IMR-90 (cell line): ENCODE data around the gene LENEP. TPM values are rescaled to one million over a fixed set of nuclear protein-coding genes. Genes with fewer than 3 reads are reported as not detected.

Experiments
- ATAC-seq: fragments of 200-7000 bp; cut with Tn5 transposase; 2 replicates; pipeline ENCODE4 v1.9.1; 2020; ENCODE audit warnings: low read depth, mild to moderate bottlenecking, moderate library complexity
- BruUV-seq: library from RNA; stranded (reverse); fragments of 400-500 nt; replicated peaks from 2 replicates; lab custom pipeline; 2021; lab: Mats Ljungman, UMichigan
- CTCF ChIA-PET: fragments of 300-600 bp; formaldehyde crosslinking; extraction: SDS; loops from one replicate; lab custom pipeline; 2021; ENCODE audit warnings: antibody characterized with exemption; lab: Yijun Ruan, JAX
- POLR2A ChIA-PET: fragments of 300-600 bp; sonication (Branson Sonifier 250); formaldehyde crosslinking; loops from one replicate; lab custom pipeline; 2022; ENCODE audit warnings: antibody characterized with exemption; ENCODE audit not compliant: unreplicated experiment; lab: Charles Lee
- DNase-seq: peaks from one replicate; pipeline ENCODE4 v3.0.0; 2013
- H2AFZ ChIP-seq: replicated peaks from 2 replicates; pipeline ENCODE3; 2013; ENCODE audit warnings: low read length, mild to moderate bottlenecking; ENCODE audit not compliant: poor library complexity
- H2AK5ac ChIP-seq: 2 replicates; pipeline ENCODE4 v1.6.1; 2013; ENCODE audit warnings: low read depth, low read length, inconsistent platforms
- H2AK9ac ChIP-seq: replicated peaks from 2 replicates; pipeline ENCODE3; 2013; ENCODE audit warnings: mild to moderate bottlenecking, low read depth, low read length, moderate library complexity; ENCODE audit not compliant: poor library complexity
- H2BK120ac ChIP-seq: 2 replicates; pipeline ENCODE4 v1.6.1; 2013; ENCODE audit warnings: low read depth, low read length, inconsistent platforms
- H2BK15ac ChIP-seq: 3 replicates; pipeline ENCODE4 v1.6.1; 2013; ENCODE audit warnings: low read depth, low read length, inconsistent platforms
- H2BK20ac ChIP-seq: 2 replicates; pipeline ENCODE4 v1.6.1; 2013; ENCODE audit warnings: low read depth, mild to moderate bottlenecking, inconsistent platforms, low read length, moderate library complexity
- H2BK5ac ChIP-seq: 2 replicates; pipeline ENCODE4 v1.6.1; 2013; ENCODE audit warnings: mild to moderate bottlenecking, low read depth, low read length, inconsistent platforms; ENCODE audit not compliant: poor library complexity, severe bottlenecking
- H3K14ac ChIP-seq: replicated peaks from 2 replicates; pipeline ENCODE4 v1.6.1; 2013; ENCODE audit warnings: low read depth, low read length, inconsistent platforms
- H3K18ac ChIP-seq: 2 replicates; pipeline ENCODE4 v1.6.1; 2013; ENCODE audit warnings: low read depth, low read length, control low read depth
- H3K23ac ChIP-seq: 2 replicates; pipeline ENCODE4 v1.6.1; 2013; ENCODE audit warnings: low read depth, low read length, inconsistent platforms
- H3K27ac ChIP-seq: 2 replicates; pipeline ENCODE4 v1.5.1; 2013; ENCODE audit warnings: mild to moderate bottlenecking, control low read depth, low read length; ENCODE audit not compliant: insufficient read depth
- H3K27me3 ChIP-seq: 2 replicates; pipeline ENCODE4 v1.6.1; 2013; ENCODE audit warnings: low read length; ENCODE audit not compliant: control insufficient read depth, insufficient read depth
- H3K36me3 ChIP-seq: 2 replicates; pipeline ENCODE4 v1.6.1; 2013; ENCODE audit warnings: low read length, mixed read lengths; ENCODE audit not compliant: control insufficient read depth, insufficient read depth
- H3K4ac ChIP-seq: 2 replicates; pipeline ENCODE4 v1.6.1; 2013; ENCODE audit warnings: low read depth, low read length, inconsistent platforms
- H3K4me1 ChIP-seq: 2 replicates; pipeline ENCODE4 v1.6.1; 2013; ENCODE audit warnings: low read length, mixed read lengths; ENCODE audit not compliant: control insufficient read depth, insufficient read depth
- H3K4me2 ChIP-seq: 2 replicates; pipeline ENCODE4 v1.6.1; 2013; ENCODE audit warnings: low read depth, mild to moderate bottlenecking, control low read depth, low read length, moderate library complexity
- H3K4me3 ChIP-seq: 2 replicates; pipeline ENCODE4 v1.5.1; 2013; ENCODE audit warnings: low read depth, mild to moderate bottlenecking, control low read depth, low read length, moderate library complexity; ENCODE audit not compliant: insufficient read depth
- H3K56ac ChIP-seq: 2 replicates; pipeline ENCODE4 v1.6.1; 2013; ENCODE audit warnings: low read length, inconsistent platforms; ENCODE audit not compliant: insufficient read depth; ENCODE audit errors: extremely low read depth
- H3K79me1 ChIP-seq, 2 experiments: 2 replicates each; pipeline ENCODE4 v1.6.1; 2013; ENCODE audit warnings: low read length in 2 of 2, inconsistent platforms in 1 of 2, low read depth in 1 of 2
- H3K9ac ChIP-seq: 2 replicates; pipeline ENCODE4 v1.6.1; 2013; ENCODE audit warnings: low read depth, low read length, control low read depth
- H3K9me1 ChIP-seq: 2 replicates; pipeline ENCODE4 v1.6.1; 2013; ENCODE audit warnings: low read length, inconsistent platforms; ENCODE audit not compliant: insufficient read depth
- H3K9me3 ChIP-seq: 2 replicates; pipeline ENCODE4 v1.6.1; 2013; ENCODE audit warnings: low read length; ENCODE audit not compliant: control insufficient read depth, insufficient read depth
- H4K20me1 ChIP-seq: 2 replicates; pipeline ENCODE4 v1.6.1; 2013; ENCODE audit warnings: low read length, inconsistent platforms; ENCODE audit not compliant: insufficient read depth
- H4K5ac ChIP-seq: 2 replicates; pipeline ENCODE4 v1.6.1; 2013; ENCODE audit warnings: mild to moderate bottlenecking, low read depth, low read length, control low read depth
- H4K8ac ChIP-seq, 2 experiments: 2 replicates each; pipeline ENCODE4 v1.6.1; 2013; ENCODE audit warnings: low read depth in 2 of 2, low read length in 2 of 2, control low read depth in 1 of 2, inconsistent platforms in 1 of 2
- H4K91ac ChIP-seq: 2 replicates; pipeline ENCODE4 v1.6.1; 2013; ENCODE audit warnings: low read depth, low read length, inconsistent platforms; ENCODE audit not compliant: insufficient read depth
- BHLHE40 ChIP-seq: fragments of 150-350 bp; IDR thresholded peaks from 2 replicates; pipeline ENCODE4 v1.6.1; 2016; ENCODE audit warnings: mild to moderate bottlenecking, low read depth, low read length
- CEBPB ChIP-seq: IDR thresholded peaks from 2 replicates; pipeline ENCODE4 v1.6.1; 2012; ENCODE audit warnings: low read depth, low read length, improper control_type of control experiment
- ELK1 ChIP-seq: fragments of 150-350 bp; IDR thresholded peaks from 2 replicates; pipeline ENCODE4 v1.6.1; 2016; ENCODE audit warnings: low read depth, mild to moderate bottlenecking, low read length, moderate library complexity, borderline replicate concordance
- MAFK ChIP-seq: IDR thresholded peaks from 2 replicates; pipeline ENCODE4 v1.6.1; 2012; ENCODE audit warnings: low read depth, low read length, improper control_type of control experiment
- MAZ ChIP-seq: IDR thresholded peaks from 2 replicates; pipeline ENCODE4 v1.6.1; 2012; ENCODE audit warnings: low read depth, mild to moderate bottlenecking, low read length, improper control_type of control experiment, moderate library complexity, borderline replicate concordance
- MXI1 ChIP-seq: IDR thresholded peaks from 2 replicates; pipeline ENCODE4 v1.6.1; 2012; ENCODE audit warnings: low read depth, mild to moderate bottlenecking, low read length, moderate library complexity, borderline replicate concordance
- NFE2L2 ChIP-seq: fragments of 150-350 bp; IDR thresholded peaks from 2 replicates; pipeline ENCODE4 v1.6.1; 2016; ENCODE audit warnings: low read depth, mild to moderate bottlenecking, low read length
- RAD21 ChIP-seq: IDR thresholded peaks from 2 replicates; pipeline ENCODE4 v1.6.1; 2012; ENCODE audit warnings: low read length, improper control_type of control experiment
- SMC3 ChIP-seq: fragments of 150-350 bp; IDR thresholded peaks from 2 replicates; pipeline ENCODE4 v1.6.1; 2016; ENCODE audit warnings: low read depth, mild to moderate bottlenecking, antibody characterized with exemption, low read length, moderate library complexity
- USF2 ChIP-seq: fragments of 150-350 bp; IDR thresholded peaks from 2 replicates; pipeline ENCODE4 v1.6.1; 2017; ENCODE audit warnings: mild to moderate bottlenecking, antibody characterized with exemption, low read length, low read depth
- WGBS, 2 experiments: methylation state at CpG; one replicate each; pipeline versions ENCODE4 v1.1.5 to v1.1.7; 2013; ENCODE audit warnings: missing lambda C conversion rate in 2 of 2; ENCODE audit not compliant: insufficient read length in 1 of 2; ENCODE audit errors: extremely low coverage in 2 of 2; 5-methylcytosine and 5-hydroxymethylcytosine counted together
- dilution Hi-C: fragments of 300-500 bp; cut with HindIII; formaldehyde crosslinking; loops from one replicate; pipeline ENCODE4 v1.14.3; 2018; ENCODE audit warnings: low sequenced_read_pairs; ENCODE audit not compliant: unreplicated experiment
- in situ Hi-C: fragments of 300-500 bp; cut with MboI; formaldehyde crosslinking; loops from 3 replicates; pipeline ENCODE4 v1.14.3; 2019; ENCODE audit warnings: low sequenced_read_pairs, inconsistent platforms, mixed read lengths
- intact Hi-C: fragments of 100-400 bp; cut with micrococcal nuclease; formaldehyde crosslinking; loops from 2 replicates; pipeline ENCODE4 v1.10.0; 2022
- polyA plus RNA-seq, 3 experiments: library from polyadenylated mRNA; depleted of rRNA; stranded (reverse); fragments of >200 nt; gene quantifications; 2 replicates each; pipeline ENCODE4 v1.2.3, GENCODE V29; 2012; ENCODE audit warnings: low replicate concordance in 1 of 3
- total RNA-seq: library from RNA; depleted of rRNA; stranded (reverse); fragments of >200 nt; gene quantifications from 2 replicates; pipeline ENCODE4 v1.2.3, GENCODE V29; 2012

The LENEP gene
- total and polyA plus RNA-seq, 2 of the 4 experiments (the other 2 are of a cell fraction), result not detected

- Histone ChIP-seq H3K18ac (no peak overlapping the region), H4K5ac (no peak overlapping the region)
- in situ Hi-C loops, result loop anchor here (10.0 kb wide), 1 partner anchor 102 kb away; the partner anchor contains the start of gene ADAM15
Measured at GRCh38 chr1:154952664-154953063, 40.7 kb upstream of the LENEP start.

More at GRCh38 chr1:154952664-154953063, 40.7 kb upstream of the LENEP start:
- Histone ChIP-seq H3K56ac (no peak overlapping the region), H3K9me3 (no peaks in the 10 kb centered on the region), H2BK20ac (no peak overlapping the region), H2AK5ac (no peak overlapping the region), H4K91ac (no peak overlapping the region), H4K8ac (no peak overlapping the region), H3K4me2 (no peak overlapping the region), H3K4me1 (peaks cover 11% of the 10 kb centered on the region), H3K36me3 (peaks cover 20% of the 10 kb centered on the region), H3K27ac (no peak overlapping the region), H2AK9ac (no peak overlapping the region), H4K20me1 (peaks cover 14% of the 10 kb centered on the region), H3K9me1 (peaks cover 9% of the 10 kb centered on the region), H2BK15ac (no peak overlapping the region), H2AFZ (no peak overlapping the region), H3K79me1 (peaks cover 4 to 36% of the 10 kb centered on the region in 2 experiments; a peak in 3 of 4 replicates), H2BK120ac (no peak overlapping the region), H3K14ac (no peak overlapping the region), H3K23ac (no peak overlapping the region), H3K4me3 (no peak overlapping the region), H3K9ac (no peak overlapping the region), H2BK5ac (no peak overlapping the region), H3K27me3 (no peaks in the 10 kb centered on the region), H3K4ac (no peak overlapping the region)
- POLR2A ChIA-PET, result no interaction called here
- CTCF ChIA-PET, result no interaction called here
- no TSS peak for BruUV-seq
- dilution Hi-C loops, result no loop called here
- ATAC-seq (no peak), DNase-seq (no peak)
- intact Hi-C loops, result no loop called here
- 84% methylated on average over 6 of the region's 6 CpGs; no CpG with 5 or more reads in 1 of the 2 experiments for WGBS, 2 experiments
- TF ChIP-seq USF2 (no peak), MXI1 (no peak), NFE2L2 (no peak), MAFK (no peak), BHLHE40 (no peak), CEBPB (no peak), ELK1 (no peak), MAZ (no peak), SMC3 (no peak), RAD21 (no peak)
